ENCODE measurements around the gene MITF. TPM values are rescaled to one million over a fixed set of nuclear protein-coding genes. Genes with fewer than 3 reads are reported as not detected.

The MITF gene
- total RNA-seq, 1 experiment from 2014 or later = 40.3 TPM

GRCh38 chr3:69864141-69864540, 124.9 kb downstream of the MITF start:
- H3K4me3 Mint-ChIP-seq (ENCODE audit: low read depth, unreplicated experiment) = no peak overlapping the region
- H3K4me1 Mint-ChIP-seq (ENCODE audit: low read depth, unreplicated experiment) = peaks cover 32% of the 10 kb centered on the region
- H3K27ac Mint-ChIP-seq (ENCODE audit: unreplicated experiment) = peak overlapping the region; percentile 95

GRCh38 chr3:69864766-69865165, 125.5 kb downstream of the MITF start:
- peaks cover 38% of the 10 kb centered on the region for H3K4me1 Mint-ChIP-seq (ENCODE audit: low read depth, unreplicated experiment)
- H3K36me3 Mint-ChIP-seq (ENCODE audit: insufficient read depth, unreplicated experiment) = peaks cover 29% of the 10 kb centered on the region
- TF ChIP-seq CTCF (IDR thresholded peaks at IDR 0.05; ENCODE audit: unreplicated experiment) = no peak

More at GRCh38 chr3:69864141-69864540, 124.9 kb downstream of the MITF start:
- no TSS peak for BruUV-seq (replicated peaks)
- Mint-ChIP-seq H3K27me3 (ENCODE audit: unreplicated experiment) (no peaks in the 10 kb centered on the region), H3K36me3 (ENCODE audit: insufficient read depth, unreplicated experiment) (peaks cover 25% of the 10 kb centered on the region), H3K9me3 (ENCODE audit: low read depth, unreplicated experiment) (no peaks in the 10 kb centered on the region)
- no peak for TF ChIP-seq CTCF (IDR thresholded peaks at IDR 0.05; ENCODE audit: unreplicated experiment)
- DNase-seq = no peak
- CTCF ChIA-PET = no interaction called here
- intact Hi-C loops (cut with micrococcal nuclease; ENCODE audit: unreplicated experiment) = no loop called here

GRCh38 chr3:69865925-69866679, 126.8 kb downstream of the MITF start:
- peak; percentile 69 for DNase-seq
- CTCF ChIA-PET = interaction anchor here (0.5 to 2.1 kb wide), 6 partner anchors 9 to 661 kb away, joined by 3 to 7 read pairs (median 4); no protein-coding TSS in a partner anchor
- Mint-ChIP-seq H3K27me3 (ENCODE audit: unreplicated experiment) (no peaks in the 10 kb centered on the region), H3K4me3 (ENCODE audit: low read depth, unreplicated experiment) (peak overlapping the region; percentile 82), H3K36me3 (ENCODE audit: insufficient read depth, unreplicated experiment) (peaks cover 30% of the 10 kb centered on the region), H3K9me3 (ENCODE audit: low read depth, unreplicated experiment) (no peaks in the 10 kb centered on the region), H3K27ac (ENCODE audit: unreplicated experiment) (peak overlapping the region; percentile 95), H3K4me1 (ENCODE audit: low read depth, unreplicated experiment) (peaks cover 44% of the 10 kb centered on the region)
- no peak for TF ChIP-seq CTCF (IDR thresholded peaks at IDR 0.05; ENCODE audit: unreplicated experiment)
- intact Hi-C loops (cut with micrococcal nuclease; ENCODE audit: unreplicated experiment) = loop anchor here (2.0 to 5.0 kb wide), 2 partner anchors 15 to 81 kb away; no protein-coding TSS in a partner anchor
- no TSS peak for BruUV-seq (replicated peaks)

More at GRCh38 chr3:69864766-69865165, 125.5 kb downstream of the MITF start:
- Mint-ChIP-seq H3K9me3 (ENCODE audit: low read depth, unreplicated experiment) (no peaks in the 10 kb centered on the region), H3K27me3 (ENCODE audit: unreplicated experiment) (no peaks in the 10 kb centered on the region), H3K27ac (ENCODE audit: unreplicated experiment) (peak overlapping the region; percentile 95), H3K4me3 (ENCODE audit: low read depth, unreplicated experiment) (no peak overlapping the region)
- intact Hi-C loops (cut with micrococcal nuclease; ENCODE audit: unreplicated experiment) = loop anchor here (5.0 kb wide), 1 partner anchor 83 kb away; no protein-coding TSS in a partner anchor
- CTCF ChIA-PET = no interaction called here
- no TSS peak for BruUV-seq (replicated peaks)
- no peak for DNase-seq

GRCh38 chr3:69866988-69867720, 127.9 kb downstream of the MITF start:
- CTCF ChIA-PET = interaction anchor here (0.5 to 2.1 kb wide), 7 partner anchors 10 to 662 kb away, joined by 3 to 7 read pairs (median 4); no protein-coding TSS in a partner anchor
- H3K4me1 Mint-ChIP-seq (ENCODE audit: low read depth, unreplicated experiment) = peaks cover 55% of the 10 kb centered on the region
- H3K27me3 Mint-ChIP-seq (ENCODE audit: unreplicated experiment) = no peaks in the 10 kb centered on the region
- no peak for TF ChIP-seq CTCF (IDR thresholded peaks at IDR 0.05; ENCODE audit: unreplicated experiment)
- H3K4me3 Mint-ChIP-seq (ENCODE audit: low read depth, unreplicated experiment) = peak overlapping the region; percentile 82
- intact Hi-C loops (cut with micrococcal nuclease; ENCODE audit: unreplicated experiment) = loop anchor here (2.0 to 5.0 kb wide), 2 partner anchors 14 to 80 kb away; no protein-coding TSS in a partner anchor
- no peaks in the 10 kb centered on the region for H3K9me3 Mint-ChIP-seq (ENCODE audit: low read depth, unreplicated experiment)
- peaks cover 35% of the 10 kb centered on the region for H3K36me3 Mint-ChIP-seq (ENCODE audit: insufficient read depth, unreplicated experiment)
- no TSS peak for BruUV-seq (replicated peaks)
- H3K27ac Mint-ChIP-seq (ENCODE audit: unreplicated experiment) = peak overlapping the region; percentile 95
- no peak for DNase-seq

All from Calu3 (cell line).